Vagina (tissue), 2 donors: Measurements from ENCODE around the gene DRD1. TPM values are rescaled to one million over a fixed set of nuclear protein-coding genes. Genes with fewer than 3 reads are reported as not detected.

ENCODE experiments used
- DNase-seq, 2 donors: peaks; one replicate each; pipeline ENCODE4 v3.0.0-alpha.2; 2017; ENCODE audit errors: extremely low spot score in 2 of 2
- H3K27ac ChIP-seq: fragments of 200-600 bp; sonication (generic); one replicate; pipeline ENCODE4 v1.5.1; 2019
- H3K27me3 ChIP-seq: fragments of 200-600 bp; sonication (generic); one replicate; pipeline ENCODE4 v1.5.1; 2019
- H3K36me3 ChIP-seq, 2 donors: fragments of 200-600 bp; sonication (generic); one replicate each; pipeline ENCODE4 v1.5.1; 2017 to 2019
- H3K4me1 ChIP-seq: fragments of 200-600 bp; sonication (generic); one replicate; pipeline ENCODE4 v1.5.1; 2019
- H3K4me3 ChIP-seq, 2 donors: fragments of 200-600 bp; sonication (generic); 1 replicate in 1 of 2; 2 replicates in 1 of 2; pipeline ENCODE4 v1.5.1; 2016 to 2019
- H3K9me3 ChIP-seq: fragments of 200-600 bp; sonication (generic); one replicate; pipeline ENCODE4 v1.5.1; 2019
- POLR2A ChIP-seq, 2 donors: fragments of 450-650 bp; IDR thresholded peaks; one replicate each; pipeline ENCODE4 v1.6.1; 2017; ENCODE audit warnings: antibody characterized with exemption in 2 of 2, mild to moderate bottlenecking in 2 of 2, moderate library complexity in 2 of 2
- POLR2AphosphoS5 ChIP-seq, 2 donors: sonication (generic); formaldehyde crosslinking; IDR thresholded peaks; one replicate each; pipeline ENCODE4 v1.9.0; 2017; ENCODE audit warnings: antibody characterized with exemption in 2 of 2, mild to moderate bottlenecking in 2 of 2, low read depth in 1 of 2; ENCODE audit not compliant: insufficient read depth in 1 of 2
- intact Hi-C: fragments of 100-400 bp; cut with DNase I; formaldehyde crosslinking; loops from one replicate; pipeline ENCODE4 v1.15.1; 2023
- total RNA-seq: library from RNA; depleted of rRNA; stranded (reverse); fragments of >200 nt; gene quantifications from one replicate; pipeline ENCODE4 v1.2.3, GENCODE V29; 2016
- TF ChIP-seq, protein P1 (sequence below), 3 experiments: fragments of 450-650 bp in 2 of 3; fragments of 200-600 bp in 1 of 3; sonication (generic) in 1 of 3; IDR thresholded peaks; one replicate each; pipeline ENCODE4 v1.5.1; 2017 to 2019; ENCODE audit warnings: antibody characterized with exemption in 3 of 3, mild to moderate bottlenecking in 2 of 3, moderate library complexity in 2 of 3

Gene DRD1
- total RNA-seq, 1 donor from 2014 or later = not detected

DNA sequence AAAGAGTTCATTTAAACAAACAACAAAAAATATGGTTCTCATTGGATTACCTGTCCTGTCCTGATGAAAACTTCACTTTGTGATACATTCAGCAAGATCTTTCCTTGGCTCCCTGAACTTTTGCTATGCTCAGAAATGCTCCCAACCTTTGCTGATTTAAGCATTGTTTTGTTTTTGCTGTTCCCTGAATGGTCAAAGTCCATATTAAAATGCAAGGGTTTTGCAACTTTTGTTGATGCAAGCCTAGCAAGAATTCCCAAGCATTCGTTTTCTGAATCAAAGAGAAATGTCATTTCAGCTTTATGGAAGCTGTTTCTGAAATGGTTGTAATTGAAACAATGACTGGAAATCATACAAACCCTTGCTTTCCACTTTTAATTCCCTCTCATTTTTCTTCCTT lies 31.3 kb upstream of the DRD1 start:
- peaks cover 14% of the 10 kb centered on the region for H3K4me1 ChIP-seq
- TF ChIP-seq POLR2A (IDR thresholded peaks at IDR 0.05) = no peak
- TF ChIP-seq POLR2AphosphoS5 (IDR thresholded peaks at IDR 0.05; ENCODE audit: insufficient read depth in 1 of 2, low read depth in 1 of 2) = no peak
- TF ChIP-seq, protein P1, sequence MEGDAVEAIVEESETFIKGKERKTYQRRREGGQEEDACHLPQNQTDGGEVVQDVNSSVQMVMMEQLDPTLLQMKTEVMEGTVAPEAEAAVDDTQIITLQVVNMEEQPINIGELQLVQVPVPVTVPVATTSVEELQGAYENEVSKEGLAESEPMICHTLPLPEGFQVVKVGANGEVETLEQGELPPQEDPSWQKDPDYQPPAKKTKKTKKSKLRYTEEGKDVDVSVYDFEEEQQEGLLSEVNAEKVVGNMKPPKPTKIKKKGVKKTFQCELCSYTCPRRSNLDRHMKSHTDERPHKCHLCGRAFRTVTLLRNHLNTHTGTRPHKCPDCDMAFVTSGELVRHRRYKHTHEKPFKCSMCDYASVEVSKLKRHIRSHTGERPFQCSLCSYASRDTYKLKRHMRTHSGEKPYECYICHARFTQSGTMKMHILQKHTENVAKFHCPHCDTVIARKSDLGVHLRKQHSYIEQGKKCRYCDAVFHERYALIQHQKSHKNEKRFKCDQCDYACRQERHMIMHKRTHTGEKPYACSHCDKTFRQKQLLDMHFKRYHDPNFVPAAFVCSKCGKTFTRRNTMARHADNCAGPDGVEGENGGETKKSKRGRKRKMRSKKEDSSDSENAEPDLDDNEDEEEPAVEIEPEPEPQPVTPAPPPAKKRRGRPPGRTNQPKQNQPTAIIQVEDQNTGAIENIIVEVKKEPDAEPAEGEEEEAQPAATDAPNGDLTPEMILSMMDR (IDR thresholded peaks at IDR 0.05) = no peak
- no peak overlapping the region for H3K4me3 ChIP-seq
- no peaks in the 10 kb centered on the region for H3K27me3 ChIP-seq
- no peaks in the 10 kb centered on the region for H3K9me3 ChIP-seq
- intact Hi-C loops = no loop called here
- no peak overlapping the region for H3K27ac ChIP-seq
- H3K36me3 ChIP-seq = no peaks in the 10 kb centered on the region
- no peak for DNase-seq

DNA sequence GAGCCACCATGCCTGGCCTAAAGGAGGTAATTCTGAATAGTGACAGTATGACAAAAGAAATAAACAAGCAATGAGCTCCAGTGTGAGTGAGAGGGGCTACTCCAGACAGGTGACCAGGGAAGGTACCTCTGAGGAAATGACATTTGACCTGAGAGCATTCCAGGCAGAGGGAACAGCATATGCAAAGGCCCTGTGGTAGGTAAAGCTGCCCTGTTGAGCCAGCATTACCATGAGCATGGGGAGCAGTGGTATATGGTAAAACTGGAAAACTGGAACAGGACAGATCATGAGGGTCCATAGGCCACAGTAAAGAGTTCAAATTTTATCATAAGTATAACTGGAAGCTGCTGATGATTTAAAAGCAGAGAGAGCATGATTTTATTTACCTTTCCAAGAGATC lies 28.4 kb upstream of the DRD1 start:
- no peak for DNase-seq
- peaks cover 12% of the 10 kb centered on the region for H3K4me1 ChIP-seq
- H3K9me3 ChIP-seq = no peaks in the 10 kb centered on the region
- H3K36me3 ChIP-seq = no peaks in the 10 kb centered on the region
- H3K27me3 ChIP-seq = no peaks in the 10 kb centered on the region
- intact Hi-C loops = no loop called here
- TF ChIP-seq, protein P1 (IDR thresholded peaks at IDR 0.05) = no peak
- TF ChIP-seq POLR2A (IDR thresholded peaks at IDR 0.05) (no peak), POLR2AphosphoS5 (IDR thresholded peaks at IDR 0.05; ENCODE audit: insufficient read depth in 1 of 2, low read depth in 1 of 2) (no peak)
- no peak overlapping the region for H3K27ac ChIP-seq
- H3K4me3 ChIP-seq = no peak overlapping the region

DNA sequence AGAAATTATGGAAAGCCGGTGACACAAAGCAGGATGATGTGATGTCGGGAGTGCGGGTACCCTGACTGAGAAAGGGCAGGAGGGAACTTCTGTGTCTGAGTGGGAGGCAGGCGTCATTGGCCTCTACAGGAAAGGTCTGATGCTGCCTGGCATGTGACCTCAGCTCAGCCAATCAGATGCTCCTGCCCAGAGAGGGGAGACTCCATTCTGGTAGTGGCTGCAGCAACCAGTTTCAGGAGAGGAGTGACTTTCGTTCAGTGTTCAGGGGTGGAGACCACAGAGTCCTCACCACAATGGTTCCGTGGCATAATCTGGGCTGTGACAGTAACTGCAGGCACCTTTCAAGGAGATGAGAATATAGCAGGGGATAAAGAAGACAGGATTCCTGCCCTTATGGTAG lies 27.6 kb upstream of the DRD1 start:
- Histone ChIP-seq H3K9me3 (no peaks in the 10 kb centered on the region), H3K4me3 (no peak overlapping the region), H3K36me3 (no peaks in the 10 kb centered on the region), H3K27me3 (no peaks in the 10 kb centered on the region), H3K27ac (no peak overlapping the region), H3K4me1 (peaks cover 15% of the 10 kb centered on the region)
- intact Hi-C loops = no loop called here
- TF ChIP-seq, protein P1 (IDR thresholded peaks at IDR 0.05) = no peak
- TF ChIP-seq POLR2A (IDR thresholded peaks at IDR 0.05) = no peak
- no peak for TF ChIP-seq POLR2AphosphoS5 (IDR thresholded peaks at IDR 0.05; ENCODE audit: insufficient read depth in 1 of 2, low read depth in 1 of 2)
- DNase-seq = no peak

DNA sequence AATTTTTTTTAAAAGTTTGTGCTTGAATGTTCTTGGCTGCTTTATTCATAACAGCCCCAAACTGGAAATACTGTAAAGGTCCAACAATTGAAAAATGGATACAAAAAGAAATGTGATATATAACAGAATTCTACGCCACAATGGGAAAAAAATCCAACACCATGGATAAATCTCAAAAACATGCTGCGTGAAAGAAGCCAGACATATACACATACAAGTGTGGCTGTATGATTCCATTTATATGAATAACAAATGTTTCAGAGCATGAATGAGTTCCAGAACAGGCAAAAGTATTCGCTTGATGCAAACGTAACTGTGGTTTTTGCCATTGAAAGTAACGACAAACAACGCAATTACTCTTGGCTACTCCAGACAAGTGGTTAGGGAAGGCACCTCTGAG lies 27.2 kb upstream of the DRD1 start:
- intact Hi-C loops = no loop called here
- no peak overlapping the region for H3K4me3 ChIP-seq
- no peaks in the 10 kb centered on the region for H3K36me3 ChIP-seq
- TF ChIP-seq POLR2AphosphoS5 (IDR thresholded peaks at IDR 0.05; ENCODE audit: insufficient read depth in 1 of 2, low read depth in 1 of 2) (no peak), POLR2A (IDR thresholded peaks at IDR 0.05) (no peak)
- TF ChIP-seq, protein P1 (IDR thresholded peaks at IDR 0.05) = no peak
- no peaks in the 10 kb centered on the region for H3K27me3 ChIP-seq
- H3K9me3 ChIP-seq = no peaks in the 10 kb centered on the region
- H3K27ac ChIP-seq = no peak overlapping the region
- H3K4me1 ChIP-seq = peaks cover 19% of the 10 kb centered on the region
- DNase-seq = no peak

DNA sequence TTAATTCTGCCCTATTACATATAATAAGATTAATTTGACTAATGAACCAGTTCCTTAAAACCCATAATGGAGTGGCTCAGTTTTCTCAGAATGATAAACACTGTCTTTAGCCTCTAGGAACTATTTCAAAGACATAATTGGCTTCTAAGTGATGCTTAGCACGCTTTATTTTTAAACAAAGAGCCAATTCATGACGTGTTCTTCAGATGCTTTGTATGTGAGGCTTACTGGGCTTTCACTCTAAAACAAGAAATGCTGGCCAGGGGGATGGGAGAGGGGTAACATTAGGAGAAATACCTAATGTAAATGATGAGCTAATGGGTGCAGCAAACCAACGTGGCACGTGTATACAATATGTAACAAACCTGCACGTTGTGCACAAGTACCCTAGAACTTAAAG lies 26.8 kb upstream of the DRD1 start:
- no peak for DNase-seq
- Histone ChIP-seq H3K4me3 (no peak overlapping the region), H3K9me3 (no peaks in the 10 kb centered on the region), H3K27me3 (no peaks in the 10 kb centered on the region), H3K36me3 (no peaks in the 10 kb centered on the region), H3K27ac (no peak overlapping the region), H3K4me1 (peaks cover 23% of the 10 kb centered on the region)
- no peak for TF ChIP-seq POLR2A (IDR thresholded peaks at IDR 0.05)
- TF ChIP-seq, protein P1 (IDR thresholded peaks at IDR 0.05) = no peak
- no peak for TF ChIP-seq POLR2AphosphoS5 (IDR thresholded peaks at IDR 0.05; ENCODE audit: insufficient read depth in 1 of 2, low read depth in 1 of 2)
- intact Hi-C loops = no loop called here
